ENCODE results near the gene ZBED1. TPM values are rescaled to one million over a fixed set of nuclear protein-coding genes. Genes with fewer than 3 reads are reported as not detected.

The ZBED1 gene
- total and polyA plus RNA-seq, 9 of the 15 experiments (the other 6 are each of a cell fraction or from before 2014, with no cell fraction given) = 0.61 to 27.6 (median 13.9) TPM

GRCh38 chrX:2451501-2452316 is 49.1 kb downstream of the ZBED1 start (continued):
- TF ChIP-seq ZNF609 (CRISPR knock-in tag; IDR thresholded peaks at IDR 0.05; ENCODE audit: borderline replicate concordance) (no peak), ZBTB5 (IDR thresholded peaks at IDR 0.05) (no peak), SIN3A (IDR thresholded peaks at IDR 0.05; ENCODE audit: borderline replicate concordance in 2 of 2, control insufficient read depth in 1 of 2, low read depth in 2 of 2, low read length in 2 of 2) (no peak), NCOR1 (IDR thresholded peaks at IDR 0.05) (peak; percentile 58), TOE1 (IDR thresholded peaks at IDR 0.05; ENCODE audit: borderline replicate concordance) (peak; percentile 97), TOE1 (CRISPR knock-in tag; IDR thresholded peaks at IDR 0.05; ENCODE audit: borderline replicate concordance, low read depth) (no peak), RFX5 (IDR thresholded peaks at IDR 0.05; ENCODE audit: low read depth, low read length) (no peak), NKRF (IDR thresholded peaks at IDR 0.05; ENCODE audit: borderline replicate concordance) (no peak), CREB1 (IDR thresholded peaks at IDR 0.05) (no peak; the same call in 1 of the 2 replicates), CREB1 (CRISPR knock-in tag; IDR thresholded peaks at IDR 0.05) (peak; percentile 62), FOXK2 (conservative IDR thresholded peaks at IDR 0.05 in 1 of 2, IDR thresholded peaks at IDR 0.05 in 1 of 2; ENCODE audit: low read depth in 2 of 2) (peak; percentile 89 to 93), HMGN3 (IDR thresholded peaks at IDR 0.05; ENCODE audit: borderline replicate concordance, extremely low read depth, insufficient read length, low read depth, low read length) (no peak), POLR3G (IDR thresholded peaks at IDR 0.05; ENCODE audit: extremely low read depth, insufficient read length, insufficient replicate concordance) (no peak)
